ENCODE results near the gene GLRA1.
"Not testable (repeated sequence)": the region's sequence is repeated elsewhere in the genome, so short reads cannot be mapped to it uniquely, and the experiment has no call there.

GLRA1 gene

DNA sequence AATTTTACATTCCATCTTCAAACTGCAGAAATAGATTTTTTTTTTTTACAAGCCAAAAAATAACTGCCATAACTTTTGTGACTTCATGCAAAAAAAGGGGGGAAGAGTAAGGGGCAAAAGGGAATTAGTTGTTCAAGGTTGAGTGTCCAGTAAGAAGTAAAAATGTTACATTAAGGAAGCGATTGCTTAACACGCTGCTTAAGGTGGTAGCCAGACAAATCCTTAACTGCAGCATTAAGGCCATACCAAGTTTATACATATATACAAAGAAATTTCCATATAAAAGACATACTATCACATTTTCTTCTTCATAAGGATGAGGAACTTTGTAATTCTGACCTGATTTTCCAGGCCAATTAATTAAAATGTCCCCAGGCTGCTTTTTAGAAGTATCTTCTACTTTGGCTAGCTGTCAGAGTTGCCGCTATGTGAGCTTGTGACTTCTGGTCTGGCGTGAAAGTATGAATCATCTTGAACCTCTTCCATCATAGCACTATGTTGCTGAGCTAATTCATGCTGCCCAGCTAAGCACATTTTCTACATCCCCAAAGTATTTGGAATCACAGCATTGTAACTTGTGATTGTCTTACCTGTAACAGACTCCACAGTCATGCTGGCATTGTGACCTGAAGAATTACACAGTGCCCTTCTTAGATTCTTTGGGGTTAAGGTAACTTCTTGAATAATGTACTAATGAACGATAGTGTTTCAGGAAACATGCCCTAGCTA lies 112.9 kb downstream of the GLRA1 start:
- no peak for DNase-seq

DNA sequence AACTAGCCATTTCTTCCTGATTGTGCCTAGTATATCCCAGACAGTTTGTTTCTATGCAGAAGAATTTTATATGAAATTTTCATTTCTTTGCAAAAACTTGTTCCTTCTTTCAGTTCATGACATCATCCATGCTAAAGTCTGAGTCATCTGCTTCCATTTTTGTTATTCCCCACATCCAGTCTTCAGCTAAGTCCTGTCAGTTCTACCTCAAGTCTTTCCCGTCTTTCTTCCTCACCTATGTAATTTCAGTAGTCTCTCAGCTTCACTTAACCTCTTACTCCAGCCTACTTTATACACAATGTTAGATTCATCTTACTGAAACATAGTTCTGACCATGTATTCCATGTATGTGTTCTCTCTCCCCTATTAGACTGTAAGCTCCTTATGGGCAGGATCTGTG lies 113.8 kb downstream of the GLRA1 start:
- no peak for DNase-seq

DNA sequence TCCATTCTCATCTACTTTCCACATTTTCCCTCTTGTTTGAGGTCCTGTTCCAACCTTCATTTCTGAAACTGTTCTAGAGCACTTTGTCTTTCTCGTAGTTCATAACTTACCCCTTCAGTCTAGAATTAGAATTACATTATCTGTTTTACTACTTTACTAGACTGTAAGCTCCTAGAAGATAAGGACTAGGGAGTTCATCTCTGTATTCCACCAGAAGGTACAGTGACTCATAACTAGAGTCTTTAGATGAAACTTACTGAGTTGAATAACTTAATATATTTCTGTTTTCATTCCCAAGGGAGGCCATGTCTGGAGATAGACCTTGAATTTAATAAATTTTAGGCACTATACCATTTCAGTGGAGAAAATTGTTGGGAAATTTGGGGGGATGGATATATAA lies 114.2 kb downstream of the GLRA1 start:
- DNase-seq, result no peak

DNA sequence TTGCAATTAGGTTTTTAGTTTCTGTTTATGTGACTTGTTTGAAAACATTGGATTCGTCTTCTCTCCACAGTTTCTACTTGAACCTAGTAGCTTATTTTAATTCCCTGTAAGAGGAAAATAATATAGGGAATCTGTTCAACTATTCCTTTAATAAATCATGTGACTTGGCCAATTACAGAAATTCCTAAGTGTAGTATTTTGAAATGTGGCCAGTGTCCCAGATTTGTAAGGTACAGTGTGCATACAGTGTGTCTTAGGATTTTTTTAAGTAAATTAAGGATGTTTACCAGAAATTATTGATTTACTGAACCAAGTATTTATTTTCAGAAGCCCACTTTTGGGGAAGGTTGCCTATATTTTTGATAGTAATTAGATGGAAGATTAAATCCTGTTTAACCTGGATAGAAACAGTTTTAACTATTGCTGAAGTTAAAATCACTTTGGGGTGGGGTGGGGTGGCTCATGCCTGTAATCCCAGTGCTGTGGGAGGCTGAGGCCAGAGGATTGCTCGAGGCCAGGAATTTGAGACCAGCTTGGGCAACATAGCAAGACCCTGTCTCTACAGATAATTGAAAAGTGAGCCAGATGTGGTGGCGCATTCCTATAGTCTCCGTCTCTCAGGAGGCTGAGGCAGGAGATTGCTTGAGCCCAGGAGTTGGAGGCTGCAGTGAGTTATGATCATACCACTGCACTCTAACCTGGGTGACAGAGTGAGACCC lies 116.0 kb downstream of the GLRA1 start:
- DNase-seq, result no peak

DNA sequence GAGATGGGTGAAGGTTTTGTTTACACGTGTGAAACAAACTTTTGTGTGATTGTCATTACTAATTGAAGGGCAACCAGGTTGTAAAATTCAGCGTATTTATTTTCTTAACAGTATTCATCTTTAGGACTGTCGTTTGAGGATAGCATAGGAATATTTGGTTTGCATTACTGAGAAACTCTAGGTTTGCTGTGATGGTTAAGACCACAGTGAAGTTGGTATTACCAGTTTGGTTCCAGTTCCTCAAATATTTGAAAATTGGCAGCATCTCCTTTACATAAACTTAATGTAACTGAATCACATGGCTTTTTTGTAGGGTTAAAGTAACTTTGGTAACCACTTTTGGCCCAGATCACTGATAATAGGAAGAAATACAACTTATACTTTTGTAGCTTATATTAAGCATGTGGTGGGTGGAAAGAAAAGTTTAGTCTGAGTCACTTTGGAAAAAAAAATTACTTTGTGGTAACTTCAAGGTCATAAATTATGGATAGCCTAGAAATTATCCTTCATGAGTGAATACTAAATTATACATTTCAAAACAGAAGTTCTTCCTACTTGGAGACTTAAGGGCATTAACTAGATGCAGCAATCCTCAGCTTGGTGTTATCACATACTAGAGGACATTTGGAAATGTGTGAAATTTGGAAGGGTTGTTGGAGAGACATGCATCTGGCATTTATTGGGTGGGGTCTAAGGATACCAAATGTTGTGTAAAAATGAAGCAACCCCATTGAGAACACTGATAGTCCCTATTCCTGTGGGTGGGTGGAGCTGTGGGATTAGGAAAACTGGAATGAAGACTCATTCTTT lies 119.0 kb downstream of the GLRA1 start:
- DNase-seq, result no peak

DNA sequence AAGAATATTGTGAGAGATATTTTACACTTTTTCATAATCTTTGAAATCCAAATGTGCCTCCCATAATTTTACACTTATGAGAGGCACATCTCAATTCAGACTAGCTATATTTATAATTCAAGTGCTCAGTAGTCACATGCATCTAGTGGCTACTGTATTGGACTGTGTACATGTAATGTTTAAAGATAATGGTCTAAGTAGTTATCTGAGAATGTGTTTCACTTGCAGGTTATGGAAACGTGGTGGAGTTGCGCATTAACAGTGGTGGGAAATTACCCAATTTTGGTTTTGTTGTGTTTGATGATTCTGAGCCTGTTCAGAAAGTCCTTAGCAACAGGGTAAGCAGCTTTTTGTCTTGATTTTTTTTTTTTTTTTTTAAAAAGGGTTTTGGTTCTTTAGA lies 124.1 kb downstream of the GLRA1 start:
- DNase-seq, result no peak

DNA sequence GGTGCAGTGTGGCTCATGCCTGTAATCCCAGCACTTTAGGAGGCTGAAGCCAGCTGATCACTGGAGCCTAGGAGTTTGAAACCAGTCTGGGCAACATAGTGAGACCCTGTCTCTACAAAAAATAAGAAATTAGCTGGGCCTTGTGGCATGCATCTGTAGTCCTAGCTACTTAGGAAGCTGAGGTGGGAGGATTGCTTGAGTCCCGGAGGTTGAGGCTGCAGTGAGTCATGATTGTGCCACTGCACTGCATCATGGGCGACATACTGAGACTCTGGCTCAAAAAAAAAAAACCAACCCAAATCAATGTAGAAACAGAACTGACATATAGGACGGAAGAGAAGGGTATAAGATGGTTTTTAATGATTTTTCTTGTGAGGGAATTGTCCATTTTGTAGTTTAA lies 125.2 kb downstream of the GLRA1 start:
- DNase-seq, result peak; percentile 33

DNA sequence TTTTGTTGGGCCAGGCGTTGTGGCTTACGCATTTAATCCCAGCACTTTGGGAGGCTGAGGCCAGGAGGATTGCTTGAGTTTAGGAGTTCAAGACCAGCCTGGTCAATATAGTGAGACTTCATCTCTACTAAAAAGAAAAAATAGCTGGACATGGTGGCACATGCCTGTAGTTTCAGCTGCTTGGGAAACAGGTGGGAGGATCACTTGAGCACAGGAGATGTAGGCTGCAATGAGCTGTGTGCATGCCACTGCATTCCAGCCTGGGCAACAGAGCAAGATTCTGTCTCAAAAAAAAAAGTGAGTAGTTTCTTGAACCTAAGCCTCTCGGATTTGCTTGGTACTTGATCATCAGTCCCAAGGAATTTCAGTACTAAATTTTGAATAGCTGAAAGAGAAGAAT lies 126.0 kb downstream of the GLRA1 start:
- no peak for DNase-seq

DNA sequence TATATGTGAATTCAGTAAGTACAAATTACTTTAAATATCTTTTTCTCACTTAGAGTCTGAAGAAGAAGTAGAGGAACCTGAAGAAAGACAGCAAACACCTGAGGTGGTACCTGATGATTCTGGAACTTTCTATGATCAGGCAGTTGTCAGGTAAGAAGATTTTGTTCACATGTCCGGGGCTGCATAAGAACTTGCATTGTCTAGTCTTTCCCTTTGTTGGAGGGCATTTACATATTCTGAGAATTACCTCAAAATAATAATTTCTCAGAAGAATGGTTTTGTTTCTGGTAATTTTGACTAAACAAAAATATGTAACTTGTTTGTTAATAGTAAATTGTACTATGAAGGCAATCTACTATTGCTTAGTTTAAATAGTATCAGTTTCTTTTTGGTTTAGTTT lies 129.2 kb downstream of the GLRA1 start:
- DNase-seq, result no peak

DNA sequence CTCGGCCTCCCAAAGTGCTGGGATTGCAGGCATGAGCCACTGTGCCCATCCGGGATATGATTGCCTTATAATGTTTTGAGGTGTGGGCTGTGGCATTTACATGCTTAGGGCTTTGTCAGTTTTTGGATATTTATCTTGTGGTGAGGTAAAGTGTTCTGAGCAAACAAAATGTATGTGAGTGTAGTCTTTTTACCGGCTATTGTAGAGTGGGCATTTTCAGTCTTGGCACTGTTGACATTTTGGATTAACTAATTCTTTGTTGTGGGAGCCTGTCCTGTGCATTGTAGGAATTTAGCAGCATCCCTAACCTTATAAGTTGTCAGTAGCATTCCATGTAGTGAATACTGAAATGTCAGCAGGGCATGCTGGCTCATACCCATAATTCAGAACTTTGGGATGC lies 131.3 kb downstream of the GLRA1 start:
- no peak for DNase-seq

DNA sequence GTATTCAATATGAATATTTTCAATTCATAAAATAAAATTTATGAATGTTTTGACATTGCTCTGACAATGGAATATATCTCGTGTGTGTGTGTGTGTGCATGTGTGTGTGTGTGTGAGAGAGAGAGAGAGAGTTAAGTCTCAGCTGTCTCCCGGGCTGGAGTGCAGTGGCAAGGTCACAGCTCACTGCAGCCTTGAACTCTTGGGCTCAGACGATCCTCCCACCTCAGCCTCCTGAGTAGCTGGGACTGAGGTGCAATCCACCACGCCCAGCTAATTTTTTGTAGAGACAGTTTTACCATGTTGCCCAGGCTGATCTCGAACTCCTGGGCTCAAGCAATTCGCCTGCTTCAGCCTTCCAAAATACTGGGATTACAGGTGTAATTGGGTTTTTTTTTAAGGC lies 136.8 kb downstream of the GLRA1 start:
- no peak for DNase-seq

DNA sequence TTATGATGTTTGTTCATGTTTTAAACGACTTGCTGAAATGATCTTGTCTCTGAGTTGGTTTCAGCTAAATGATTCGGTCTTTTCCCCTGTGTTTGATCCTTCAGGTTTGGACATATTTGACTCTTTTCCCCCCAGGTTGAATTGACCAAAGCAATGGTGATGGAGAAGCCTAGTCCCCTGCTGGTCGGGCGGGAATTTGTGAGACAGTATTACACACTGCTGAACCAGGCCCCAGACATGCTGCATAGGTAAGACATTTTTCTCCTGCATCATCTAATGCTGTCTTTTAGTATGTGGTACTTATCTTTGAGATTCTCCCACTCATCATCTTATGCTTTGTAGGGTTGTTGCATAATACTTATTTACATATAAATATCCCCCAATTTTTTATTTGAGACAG lies 138.2 kb downstream of the GLRA1 start:
- no peak for DNase-seq

DNA sequence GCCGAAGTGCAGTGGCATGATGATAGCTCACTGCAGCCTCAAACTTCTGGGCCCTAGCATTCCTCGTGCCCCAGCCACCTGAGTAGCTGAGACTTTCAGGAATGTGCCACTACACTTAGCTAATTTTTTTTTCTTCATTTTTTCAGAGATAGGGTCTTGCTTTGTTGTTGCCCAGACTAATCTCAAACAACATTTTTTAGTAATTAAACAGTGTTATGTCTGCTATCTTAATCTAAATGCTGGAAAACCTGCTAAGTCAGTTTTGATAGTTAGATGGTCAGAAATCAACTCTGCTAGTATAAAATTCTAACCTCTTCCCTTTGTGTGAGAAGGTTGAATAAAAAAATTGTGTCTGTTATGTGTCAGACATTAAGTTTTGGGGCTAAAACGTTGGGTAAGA lies 140.5 kb downstream of the GLRA1 start:
- DNase-seq, result no peak

DNA sequence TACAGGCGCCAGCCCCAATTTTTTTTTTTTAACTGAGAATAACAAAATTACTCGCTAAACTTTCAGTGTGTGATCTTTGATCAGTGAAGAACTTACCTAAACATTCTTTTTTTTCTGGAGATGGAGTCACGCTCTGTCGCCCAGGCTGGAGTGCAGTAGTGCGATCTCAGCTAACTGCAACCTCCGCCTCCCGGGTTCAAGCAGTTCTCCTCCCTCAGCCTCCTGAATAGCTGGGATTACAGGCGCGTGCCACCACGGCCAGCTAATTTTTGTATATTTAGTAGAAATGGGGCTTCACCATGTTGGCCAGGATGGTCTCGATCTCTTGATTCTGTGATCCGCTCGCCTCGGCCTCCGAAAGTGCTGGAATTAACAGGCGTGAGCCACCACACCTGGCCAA lies 141.0 kb downstream of the GLRA1 start:
- DNase-seq, result not testable (repeated sequence)

DNA sequence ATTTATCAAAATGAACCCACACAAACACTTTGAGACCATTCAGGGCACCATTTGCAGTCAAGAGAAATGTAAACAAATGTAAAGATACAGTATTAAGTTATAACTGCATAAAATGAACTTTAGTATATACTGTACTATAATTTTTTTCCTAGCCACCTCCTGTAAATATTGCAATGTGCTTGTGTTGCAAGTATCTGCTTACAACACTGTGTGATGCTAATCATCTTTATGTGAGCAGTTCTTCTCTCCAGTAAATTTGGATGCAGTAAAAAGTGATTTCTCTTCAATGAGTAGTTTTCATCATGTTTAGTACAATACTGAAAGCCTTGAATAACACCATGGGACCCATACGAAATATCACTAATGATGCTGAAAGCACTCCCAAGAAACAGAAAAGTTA lies 143.4 kb downstream of the GLRA1 start:
- no peak for DNase-seq

DNA sequence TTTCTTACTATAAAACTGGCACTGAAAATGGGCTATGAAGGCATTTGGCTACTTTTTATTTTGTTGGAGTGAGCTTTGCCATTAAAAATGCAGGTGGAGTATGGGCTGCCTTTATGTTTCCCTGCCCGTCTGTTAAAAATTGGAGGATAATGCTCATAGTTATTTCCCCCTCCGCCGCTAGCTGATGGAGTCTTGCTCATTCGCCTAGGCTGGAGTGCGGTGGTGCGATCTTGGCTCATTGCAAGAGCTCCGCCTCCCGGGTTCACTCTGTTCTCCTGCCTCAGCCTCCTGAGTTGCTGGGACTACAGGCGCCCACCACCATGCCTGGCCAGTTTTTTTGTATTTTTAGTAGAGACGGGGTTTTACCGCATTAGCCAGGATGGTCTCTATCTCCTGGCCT lies 144.3 kb downstream of the GLRA1 start:
- no peak for DNase-seq

DNA sequence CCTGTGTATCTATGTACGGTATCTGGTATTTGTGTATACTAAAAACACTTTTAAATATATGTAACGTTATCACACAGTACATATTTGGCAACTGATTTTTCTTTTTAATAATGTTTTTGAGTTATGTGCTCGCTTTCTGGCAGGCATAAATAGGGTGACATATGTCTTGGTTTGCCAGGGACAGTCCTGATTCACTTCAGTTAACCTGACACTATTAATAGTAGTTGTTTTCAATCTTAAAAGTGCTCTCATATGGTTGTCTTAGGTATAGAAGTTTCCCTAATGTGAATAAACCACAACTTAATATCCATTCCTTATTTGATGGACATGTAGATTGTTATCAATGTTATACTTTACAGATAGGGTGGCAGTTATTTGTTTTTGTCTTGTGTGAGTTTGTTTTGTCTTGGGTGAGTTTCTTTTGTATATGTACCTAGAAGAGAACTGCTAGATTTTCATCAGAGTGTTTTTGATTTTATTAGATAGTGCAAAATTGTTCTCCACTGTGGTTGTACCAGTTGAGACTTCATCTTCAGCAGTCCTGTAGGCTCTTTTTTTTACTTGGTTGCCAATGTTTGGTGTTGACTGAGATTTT lies 145.0 kb downstream of the GLRA1 start:
- DNase-seq, result no peak

DNA sequence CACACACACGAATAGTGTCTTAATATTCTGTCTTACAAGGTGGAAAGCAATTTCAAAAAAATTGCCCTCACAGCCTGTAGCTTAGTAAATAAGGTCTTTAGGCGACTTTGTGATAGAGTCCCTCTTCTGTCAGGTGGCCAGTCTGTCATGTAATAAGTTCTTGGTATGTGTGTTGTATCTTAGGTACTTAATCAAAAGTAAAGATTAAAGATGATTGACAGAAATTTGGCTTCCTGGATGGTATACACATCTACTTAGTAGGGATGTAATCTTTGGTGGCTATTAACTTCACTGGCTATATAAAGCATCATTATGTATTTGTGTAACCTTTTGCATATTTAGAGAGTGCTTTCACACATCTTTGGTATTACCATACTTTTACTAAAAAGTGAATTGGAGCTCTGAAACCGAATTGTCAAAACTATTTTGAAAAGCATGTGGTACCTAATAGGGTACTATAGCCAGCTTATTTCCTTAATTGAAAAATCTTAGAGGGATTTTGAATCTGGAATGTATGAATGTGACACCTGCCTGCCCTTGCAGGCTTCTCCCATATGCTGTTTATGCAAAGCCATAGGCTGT lies 149.5 kb downstream of the GLRA1 start:
- DNase-seq, result no peak

DNA sequence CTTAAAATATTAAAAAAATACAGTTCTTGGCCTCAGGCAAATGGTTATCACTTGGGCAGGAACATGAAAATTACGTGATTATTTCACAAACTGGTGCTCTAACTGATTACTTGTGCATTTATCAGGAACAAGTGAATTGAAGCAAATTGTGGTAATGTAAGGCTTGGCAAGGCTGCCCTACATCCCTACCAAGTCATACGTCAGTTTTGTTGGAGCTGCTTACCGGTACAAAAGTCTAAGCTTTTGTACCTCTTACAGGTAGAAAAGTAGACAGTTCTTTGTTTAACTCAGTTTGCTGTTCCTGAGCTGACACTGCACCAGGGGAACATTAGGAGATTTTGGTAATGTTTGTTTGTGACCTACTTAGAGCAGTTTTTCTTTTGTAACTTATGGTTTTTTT lies 150.7 kb downstream of the GLRA1 start:
- no peak for DNase-seq

DNA sequence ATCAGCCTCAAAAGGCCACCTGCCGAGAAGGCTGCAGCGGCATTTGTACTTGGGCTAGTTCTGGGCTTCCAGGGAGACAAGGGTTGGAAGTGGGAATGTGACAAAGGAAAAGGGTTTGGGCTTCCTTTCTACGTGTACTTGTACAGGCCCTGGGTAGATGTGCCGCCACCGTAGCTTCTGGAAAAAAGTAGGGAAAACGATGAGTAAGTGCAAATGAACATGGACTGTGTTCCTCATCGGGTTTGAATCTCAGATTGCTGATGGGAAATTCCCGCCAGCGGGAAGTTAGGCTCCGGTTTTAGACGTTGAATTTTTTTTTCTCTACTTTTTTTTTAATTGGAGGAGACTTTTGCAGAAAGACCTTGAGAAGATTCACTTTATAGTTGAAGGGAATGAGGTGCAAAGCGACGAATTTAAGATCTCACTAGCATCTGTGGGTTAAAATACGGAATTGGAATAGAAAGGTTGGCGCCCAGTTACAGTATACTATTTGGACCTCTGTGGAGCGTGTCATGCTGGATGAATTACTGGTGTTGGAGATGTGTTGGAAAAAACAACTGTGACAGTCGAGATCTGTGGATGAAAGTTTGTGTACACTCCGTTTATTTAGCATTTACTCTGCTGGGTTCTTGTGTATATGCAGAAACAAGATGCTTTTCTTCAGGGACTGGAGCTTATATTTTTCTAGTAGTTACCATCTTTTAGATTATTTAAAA lies 151.6 kb downstream of the GLRA1 start:
- no peak for DNase-seq

Data from stimulated activated CD4-positive, alpha-beta T cell treated with anti-CD3 and anti-CD28 coated beads, Interleukin-15, amount 100 ng/mL, for 24 hours (primary cell).